T-cell (primary cell): ENCODE results near the gene ACADVL. TPM values are rescaled to one million over a fixed set of nuclear protein-coding genes. Genes with fewer than 3 reads are reported as not detected.

Source experiments
- ATAC-seq, 4 experiments: fragments of 200-7000 bp in 3 of 4; fragments of 150-1000 bp in 1 of 4; cut with Tn5 transposase; replicated peaks in 1 of 4; 1 replicate in 3 of 4; 2 replicates in 1 of 4; pipeline ENCODE4 v1.10.0; 2021; ENCODE audit warnings: moderate library complexity in 3 of 4, mild to moderate bottlenecking in 2 of 4, moderate number of reproducible peaks in 1 of 4
- CTCF ChIA-PET, 2 donors: fragments of 300-600 bp; sonication (Branson Sonifier 250); formaldehyde crosslinking; loops; one replicate each; lab custom pipeline; 2022; ENCODE audit warnings: antibody characterized with exemption in 2 of 2; lab: Charles Lee
- POLR2A ChIA-PET, 2 donors: fragments of 300-600 bp; sonication (Branson Sonifier 250); formaldehyde crosslinking; loops; one replicate each; lab custom pipeline; 2022; ENCODE audit warnings: antibody characterized with exemption in 2 of 2; lab: Charles Lee
- DNase-seq, 35 experiments: peaks; one replicate each; pipeline versions ENCODE4 v3.0.0 to v3.0.0-alpha.2; 2013 to 2023
- H3K27ac ChIP-seq: one replicate; pipeline ENCODE4 v1.5.1; 2013; ENCODE audit warnings: low read length
- H3K27me3 ChIP-seq, 2 experiments: replicated peaks in 1 of 2; 1 replicate in 1 of 2; 2 replicates in 1 of 2; pipeline versions ENCODE4 v1.6.1 to v1.7.0; 2013; ENCODE audit warnings: low read length in 1 of 2, mixed read lengths in 1 of 2; ENCODE audit not compliant: control insufficient read depth in 2 of 2, insufficient read depth in 2 of 2; ENCODE audit errors: extremely low read depth in 1 of 2
- H3K36me3 ChIP-seq, 2 donors: 1 replicate in 1 of 2; 2 replicates in 1 of 2; pipeline versions ENCODE4 v1.6.1 to v1.7.0; 2013; ENCODE audit warnings: low read length in 1 of 2; ENCODE audit not compliant: control insufficient read depth in 2 of 2, insufficient read depth in 1 of 2; ENCODE audit errors: extremely low read depth in 1 of 2
- H3K4me1 ChIP-seq, 2 experiments: 1 replicate in 1 of 2; 2 replicates in 1 of 2; pipeline versions ENCODE4 v1.6.1 to v1.7.0; 2013; ENCODE audit warnings: low read length in 2 of 2, mixed read lengths in 1 of 2; ENCODE audit not compliant: insufficient read depth in 2 of 2, control insufficient read depth in 1 of 2; ENCODE audit errors: extremely low read depth in 1 of 2
- H3K4me3 ChIP-seq, 2 donors: 1 replicate in 1 of 2; 2 replicates in 1 of 2; pipeline versions ENCODE4 v1.5.1 to v1.7.0; 2013; ENCODE audit warnings: mild to moderate bottlenecking in 2 of 2, low read length in 1 of 2, moderate library complexity in 1 of 2; ENCODE audit not compliant: control insufficient read depth in 1 of 2; ENCODE audit errors: extremely low read depth in 1 of 2
- H3K9me3 ChIP-seq: 2 replicates; pipeline ENCODE4 v1.7.0; 2013
- H3K27ac Mint-ChIP-seq, 2 donors: one replicate each; pipeline ENCODE4 v1.8.0; 2020 to 2021; ENCODE audit warnings: mild to moderate bottlenecking in 2 of 2, mixed read lengths in 2 of 2
- H3K27me3 Mint-ChIP-seq, 2 donors: one replicate each; pipeline ENCODE4 v1.8.0; 2021 to 2022; ENCODE audit warnings: mixed read lengths in 2 of 2
- H3K36me3 Mint-ChIP-seq: one replicate; pipeline ENCODE4 v1.8.0; 2021; ENCODE audit warnings: mixed read lengths
- H3K4me1 Mint-ChIP-seq, 3 donors: one replicate each; pipeline ENCODE4 v1.8.0; 2020 to 2022; ENCODE audit warnings: mixed read lengths in 3 of 3, mild to moderate bottlenecking in 1 of 3
- H3K4me3 Mint-ChIP-seq, 3 donors: one replicate each; pipeline ENCODE4 v1.8.0; 2020 to 2022; ENCODE audit warnings: mild to moderate bottlenecking in 3 of 3, mixed read lengths in 3 of 3, moderate library complexity in 3 of 3
- H3K9me3 Mint-ChIP-seq, 3 donors: one replicate each; pipeline ENCODE4 v1.8.0; 2020 to 2022; ENCODE audit warnings: mixed read lengths in 3 of 3
- WGBS: methylation state at CpG from one replicate; pipeline ENCODE4 v1.1.5; 2013; ENCODE audit warnings: missing lambda C conversion rate; ENCODE audit not compliant: insufficient coverage; 5-methylcytosine and 5-hydroxymethylcytosine counted together
- total RNA-seq, 35 experiments: library from RNA in 6 of 35; stranded (reverse) in 6 of 35; fragments of 120-200 nt in 1 of 35; gene quantifications; one replicate each; pipeline versions ENCODE4 v1.2.1 to v1.2.4 and lab custom pipeline; 2013 to 2026

Gene ACADVL
- total RNA-seq, 5 donors from 2014 or later (not counting 1 experiment from before 2014, with no cell fraction given): 275 to 424 (median 385) TPM

DNA sequence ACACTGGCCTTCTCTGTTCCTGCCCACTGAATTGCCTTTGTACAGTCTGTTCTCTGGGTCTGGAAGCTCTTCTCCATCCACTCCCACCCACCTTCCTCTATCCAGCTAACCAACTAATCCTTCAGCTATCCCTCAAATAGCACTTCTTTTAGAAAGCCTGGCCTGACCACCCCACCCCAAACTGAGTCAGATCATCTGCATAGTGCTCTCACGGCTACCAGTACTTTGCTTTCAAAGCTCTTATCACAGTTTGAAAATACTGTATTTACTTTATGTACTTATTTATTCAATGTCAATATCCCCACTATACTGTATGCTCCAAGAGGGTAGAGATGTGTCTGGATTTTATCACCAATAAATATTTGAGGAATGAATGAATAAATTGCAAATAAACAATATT lies 47.0 kb downstream of the ACADVL start:
- H3K27me3 Mint-ChIP-seq: peaks cover 3 to 30% of the 10 kb centered on the region in 2 donors
- CTCF ChIA-PET: no interaction called here
- ATAC-seq: no peak

More for the DNA sequence above, 47.0 kb downstream of the ACADVL start:
- Histone ChIP-seq H3K9me3 (no peaks in the 10 kb centered on the region), H3K27ac (no peak overlapping the region), H3K4me3 (no peak overlapping the region), H3K27me3 (peaks cover 0 to 55% of the 10 kb centered on the region in 2 experiments), H3K36me3 (no peaks in the 10 kb centered on the region), H3K4me1 (peaks cover 3 to 20% of the 10 kb centered on the region in 2 experiments)
- Mint-ChIP-seq H3K4me3 (no peak overlapping the region), H3K36me3 (no peaks in the 10 kb centered on the region), H3K4me1 (peaks cover 19 to 21% (median 20%) of the 10 kb centered on the region in 3 donors), H3K9me3 (no peaks in the 10 kb centered on the region), H3K27ac (no peak overlapping the region)
- POLR2A ChIA-PET: interaction anchor here in 1 of 2 donors (0.7 kb wide), 1 partner anchor 65 kb away, joined by 3 read pairs; no protein-coding TSS in a partner anchor
- WGBS: no CpG with 5 or more reads among the region's 1 CpG
- DNase-seq: no peak

Other genes with a start within 250 kb of the ACADVL start
- under 1 TPM in 3 of 5 donors, not detected in 2; 0.12 to 0.78 (median 0.13) TPM for gene ALOX12, start 223.9 kb upstream of the ACADVL start, total RNA-seq
- 100 to 1,000 TPM in 4 of 5 donors, 10 to 100 TPM in 1; 98.3 to 160 (median 133) TPM for gene RNASEK, start 207.3 kb upstream of the ACADVL start, total RNA-seq
- gene BCL6B, start 196.9 kb upstream of the ACADVL start, total RNA-seq: under 1 TPM in 1 of 5 donors, not detected in 4; 0.53 TPM
- gene SLC16A13, start 183.9 kb upstream of the ACADVL start, total RNA-seq: 10 to 100 TPM in 3 of 5 donors, 1 to 10 TPM in 2; 3.8 to 17.6 (median 15.4) TPM
- 1 to 10 TPM; 1.4 to 2.2 (median 1.8) TPM for gene SLC16A11, start 175.8 kb upstream of the ACADVL start, total RNA-seq
- not detected for gene CLEC10A, start 139.7 kb upstream of the ACADVL start, total RNA-seq
- gene ASGR2, start 105.1 kb upstream of the ACADVL start, total RNA-seq: under 1 TPM in 4 of 5 donors, not detected in 1; 0.25 to 0.55 (median 0.47) TPM
- gene ASGR1, start 40.6 kb upstream of the ACADVL start, total RNA-seq: 1 to 10 TPM in 2 of 5 donors, under 1 TPM in 3; 0.60 to 1.8 (median 0.82) TPM
- gene DLG4, start 102 bp upstream of the ACADVL start, total RNA-seq: 10 to 100 TPM in 2 of 5 donors, 1 to 10 TPM in 3; 8.1 to 13.6 (median 9.3) TPM
- 10 to 100 TPM; 48.2 to 76.3 (median 70.4) TPM for gene DVL2, start 14.6 kb downstream of the ACADVL start, total RNA-seq
- 10 to 100 TPM; 13.3 to 51.6 (median 43.5) TPM for gene PHF23, start 19.5 kb downstream of the ACADVL start, total RNA-seq
- gene GABARAP, start 22.5 kb downstream of the ACADVL start, total RNA-seq: 100 to 1,000 TPM; 197 to 278 (median 276) TPM
- gene CTDNEP1, start 31.8 kb downstream of the ACADVL start, total RNA-seq: 100 to 1,000 TPM; 109 to 131 (median 125) TPM
- gene ELP5, start 32.3 kb downstream of the ACADVL start, total RNA-seq: 10 to 100 TPM; 29.8 to 35.9 (median 33.3) TPM
- gene CLDN7, start 42.5 kb downstream of the ACADVL start, total RNA-seq: 1 to 10 TPM; 2.4 to 5.9 (median 2.9) TPM
- under 1 TPM in 1 of 5 donors, not detected in 4; 0.06 TPM for gene SLC2A4, start 61.8 kb downstream of the ACADVL start, total RNA-seq
- gene YBX2, start 74.7 kb downstream of the ACADVL start, total RNA-seq: under 1 TPM in 4 of 5 donors, not detected in 1; 0.20 to 0.57 (median 0.45) TPM
- gene EIF5A, start 87.7 kb downstream of the ACADVL start, total RNA-seq: 100 to 1,000 TPM; 286 to 481 (median 306) TPM
- 100 to 1,000 TPM; 114 to 129 (median 125) TPM for gene GPS2, start 95.4 kb downstream of the ACADVL start, total RNA-seq
- gene NEURL4, start 109.4 kb downstream of the ACADVL start, total RNA-seq: 10 to 100 TPM; 49.5 to 90.2 (median 80.0) TPM
- 100 to 1,000 TPM; 531 to 781 (median 649) TPM for gene ACAP1, start 116.6 kb downstream of the ACADVL start, total RNA-seq
- gene KCTD11, start 132.2 kb downstream of the ACADVL start, total RNA-seq: 1 to 10 TPM; 2.4 to 7.3 (median 4.8) TPM
- not detected for gene TMEM95, start 135.2 kb downstream of the ACADVL start, total RNA-seq
- gene TNK1, start 161.2 kb downstream of the ACADVL start, total RNA-seq: 10 to 100 TPM in 3 of 5 donors, 1 to 10 TPM in 2; 5.7 to 18.3 (median 16.0) TPM
- 100 to 1,000 TPM; 101 to 145 (median 140) TPM for gene PLSCR3, start 174.6 kb downstream of the ACADVL start, total RNA-seq
- 10 to 100 TPM; 28.7 to 48.9 (median 45.6) TPM for gene TMEM256, start 184.2 kb downstream of the ACADVL start, total RNA-seq
- gene NLGN2, start 187.9 kb downstream of the ACADVL start, total RNA-seq: 1 to 10 TPM; 6.8 to 8.9 (median 8.4) TPM
- gene SPEM1, start 200.4 kb downstream of the ACADVL start, total RNA-seq: not detected
- gene SPEM2, start 205.7 kb downstream of the ACADVL start, total RNA-seq: not detected
- not detected for gene SPEM3, start 208.9 kb downstream of the ACADVL start, total RNA-seq
- gene TMEM102, start 215.5 kb downstream of the ACADVL start, total RNA-seq: 10 to 100 TPM in 3 of 5 donors, 1 to 10 TPM in 2; 8.8 to 26.9 (median 23.5) TPM
- 1 to 10 TPM; 2.4 to 4.2 (median 3.3) TPM for gene FGF11, start 219.6 kb downstream of the ACADVL start, total RNA-seq
- gene CHRNB1, start 225.1 kb downstream of the ACADVL start, total RNA-seq: 10 to 100 TPM in 3 of 5 donors, 1 to 10 TPM in 2; 6.6 to 12.0 (median 11.0) TPM